ENCODE measurements around the gene HRH3.

The HRH3 gene

DNA sequence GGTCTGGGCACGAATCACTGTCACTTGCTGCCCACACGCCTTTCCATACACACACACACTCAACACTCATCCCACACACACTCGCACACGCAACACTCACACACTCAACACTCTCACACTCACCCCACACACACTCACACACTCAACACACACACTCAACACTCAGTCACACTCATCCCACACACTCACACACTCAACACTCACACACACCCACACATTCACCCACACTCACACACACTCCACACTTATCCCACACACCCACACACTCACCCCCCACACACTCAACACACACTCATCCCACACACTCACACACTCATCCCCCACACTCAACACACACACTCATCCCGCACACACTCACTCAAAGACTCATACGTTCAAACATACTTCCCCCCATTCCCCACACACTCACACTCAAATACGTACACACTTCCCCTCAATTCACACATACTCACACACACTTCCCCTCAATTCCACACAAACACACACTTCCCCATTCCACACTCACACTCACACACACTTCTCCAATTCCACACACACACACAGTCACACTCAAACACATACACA, 9.0 kb upstream of the HRH3 start:
- no peak for DNase-seq

DNA sequence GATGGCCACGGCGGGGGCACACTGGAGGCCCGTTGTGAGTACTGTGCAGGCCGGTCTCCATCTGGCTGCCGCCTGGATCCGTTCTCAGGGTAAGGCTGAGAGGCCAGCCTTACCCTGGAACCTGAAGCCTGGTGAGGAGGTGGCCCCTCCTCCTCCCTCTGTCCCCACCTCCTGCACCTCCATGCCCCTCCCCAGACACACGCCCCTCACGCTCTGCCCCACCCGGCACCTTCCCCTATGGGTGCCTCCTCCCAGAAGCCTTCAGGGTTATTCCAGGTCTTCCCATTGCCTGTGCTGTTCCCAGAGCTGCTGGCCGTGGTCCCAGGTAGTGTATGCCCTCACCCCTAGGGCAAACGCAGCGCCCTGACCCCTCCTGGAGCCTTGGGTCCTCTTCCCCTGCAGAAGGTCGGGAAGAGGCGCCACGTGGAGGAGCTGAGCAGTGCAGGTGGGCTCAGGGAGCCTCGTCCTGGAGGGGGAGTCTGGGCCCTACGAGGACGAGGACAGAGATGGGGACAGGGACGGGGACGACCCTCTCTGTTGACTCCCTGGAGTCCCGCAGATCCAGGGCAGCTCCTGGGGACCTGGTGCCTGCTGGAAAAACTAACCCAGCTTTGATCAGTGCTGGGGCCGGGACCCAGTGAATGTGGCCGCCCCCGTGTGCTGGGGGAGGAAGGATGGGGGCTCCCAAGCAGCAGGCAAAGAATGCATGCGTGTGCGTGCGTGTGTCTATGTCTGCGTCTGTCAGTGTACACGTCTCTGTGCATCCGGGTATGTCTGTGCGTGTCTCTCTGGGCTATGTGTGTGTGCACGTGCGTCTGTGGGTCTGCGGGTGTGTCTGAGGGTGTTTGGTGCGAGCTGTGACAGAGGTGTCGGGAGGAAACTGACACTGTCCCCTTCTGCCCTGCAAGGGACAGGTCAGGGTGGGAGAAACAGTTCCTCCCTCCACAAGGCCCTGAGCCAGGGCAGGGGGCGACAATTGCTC, 8.2 kb upstream of the HRH3 start:
- DNase-seq: no peak

DNA sequence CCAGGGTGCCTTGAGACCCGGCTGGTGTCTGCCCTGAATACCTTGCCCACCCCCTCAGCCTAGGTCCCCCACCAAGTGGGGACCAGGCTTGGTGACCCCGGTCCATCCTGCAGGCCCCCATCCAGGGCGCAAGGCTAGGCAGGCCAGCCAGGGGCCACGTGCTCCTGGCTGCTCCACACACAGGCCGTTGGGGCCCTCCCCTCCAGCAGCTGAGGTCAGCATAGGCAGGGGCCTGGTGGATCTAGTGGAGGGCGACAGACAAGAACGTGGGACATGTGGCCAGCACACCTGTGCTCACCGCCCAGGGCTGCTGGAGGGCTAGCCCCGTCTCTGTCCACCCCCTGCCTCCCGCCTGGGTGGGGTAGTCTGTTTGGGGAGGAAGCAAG, 7.5 kb upstream of the HRH3 start:
- no peak for DNase-seq

DNA sequence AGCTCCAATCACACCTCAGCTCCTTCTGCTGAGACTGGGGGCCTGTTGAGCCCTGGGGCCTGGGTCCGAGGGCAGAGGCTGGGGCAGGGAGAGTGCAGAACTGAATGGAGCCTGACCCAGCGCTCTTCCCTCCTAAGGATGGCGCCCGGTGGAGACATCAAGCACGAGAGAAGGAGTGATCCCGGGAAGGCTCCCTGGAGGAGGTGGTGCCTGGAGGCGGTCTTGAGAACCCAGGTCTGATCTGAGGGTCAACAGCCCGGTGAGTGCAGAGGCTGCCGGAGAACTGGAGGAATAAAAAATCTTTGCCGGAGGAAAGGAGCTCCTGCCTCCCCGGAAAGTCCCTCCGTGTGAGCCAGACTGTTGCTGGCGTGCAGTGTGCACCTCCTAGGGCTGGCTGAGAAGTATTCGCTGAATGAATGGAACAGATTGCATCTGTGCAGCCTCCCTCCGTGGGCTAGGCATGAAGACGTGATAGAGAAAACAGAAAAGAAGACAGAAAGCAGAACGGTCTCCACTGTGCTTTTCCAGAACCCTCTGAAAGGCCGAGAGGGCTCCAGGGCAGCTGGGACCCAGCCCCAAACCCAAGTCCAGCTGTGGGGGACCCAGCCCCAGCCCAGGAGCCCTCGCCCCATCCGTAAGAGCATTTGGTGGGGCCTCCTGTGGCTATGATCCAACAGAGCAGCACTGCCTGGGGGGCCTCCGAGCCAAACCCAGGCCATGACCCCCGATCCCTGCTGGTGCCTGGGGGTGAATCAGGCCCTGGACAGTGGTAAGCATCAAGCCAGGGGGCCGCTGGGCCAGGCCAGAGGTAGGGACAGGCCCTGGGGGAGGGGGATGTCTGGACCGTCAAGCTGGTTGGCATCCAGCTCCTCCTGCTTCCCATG, 6.9 kb upstream of the HRH3 start:
- no peak for DNase-seq

GRCh38 chr20:62225820-62226635, 6.0 kb upstream of the HRH3 start:
- no peak for DNase-seq

DNA sequence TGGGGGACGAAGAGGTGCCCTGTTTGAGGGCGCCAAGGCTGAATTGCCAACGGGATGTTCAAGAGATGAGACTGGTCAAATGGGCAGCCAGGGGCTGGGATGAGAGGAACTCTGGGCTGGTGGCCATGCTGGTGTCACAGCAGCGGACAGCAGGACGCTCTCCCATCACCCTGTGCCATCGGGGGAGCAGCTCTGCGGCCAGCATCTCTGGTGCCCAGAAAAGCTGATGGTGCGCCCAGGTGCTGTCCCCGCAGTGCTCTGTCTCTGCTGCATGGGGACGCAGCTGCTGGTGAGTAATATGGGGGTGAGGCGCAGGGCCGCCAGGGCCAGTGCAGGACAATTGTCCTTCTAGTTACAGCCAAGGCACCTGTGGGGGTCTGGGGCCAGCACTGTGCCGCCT, 4.9 kb upstream of the HRH3 start:
- no peak for DNase-seq

- DNase-seq: no peak
Measured at GRCh38 chr20:62224113-62224855, 4.2 kb upstream of the HRH3 start.

- DNase-seq: no peak
Measured at GRCh38 chr20:62223571-62223970, 3.5 kb upstream of the HRH3 start.

- no peak for DNase-seq
Measured at GRCh38 chr20:62222972-62223371, 2.9 kb upstream of the HRH3 start.

DNA sequence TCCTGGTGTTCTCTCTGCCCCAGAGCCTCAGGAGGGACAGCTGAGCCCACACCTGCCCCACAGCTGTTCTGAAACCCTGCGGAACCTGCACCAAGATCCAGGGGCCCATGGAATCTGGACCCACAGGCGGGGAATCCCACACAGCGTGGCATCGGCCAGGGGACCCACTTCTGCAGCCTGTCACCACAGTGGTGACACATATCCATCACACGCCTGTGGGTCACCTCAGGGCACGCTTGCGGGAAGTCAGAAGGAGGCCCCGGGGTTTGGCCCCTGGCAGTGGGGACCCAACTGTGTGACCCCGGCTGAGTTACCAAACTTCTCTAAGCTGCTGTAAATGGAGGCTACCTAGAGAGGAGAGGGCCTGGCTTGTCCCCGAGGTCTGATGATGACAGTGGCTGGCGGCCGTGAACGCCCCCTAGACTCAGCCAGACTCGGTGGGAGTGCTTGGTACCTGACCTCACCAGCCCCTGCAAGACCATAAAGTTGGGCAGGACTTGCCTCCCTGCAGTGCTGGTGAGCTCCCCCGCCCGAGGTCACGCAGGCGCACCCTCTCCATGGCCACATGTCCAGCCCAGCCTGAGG, 2.3 kb upstream of the HRH3 start:
- DNase-seq: no peak

DNA sequence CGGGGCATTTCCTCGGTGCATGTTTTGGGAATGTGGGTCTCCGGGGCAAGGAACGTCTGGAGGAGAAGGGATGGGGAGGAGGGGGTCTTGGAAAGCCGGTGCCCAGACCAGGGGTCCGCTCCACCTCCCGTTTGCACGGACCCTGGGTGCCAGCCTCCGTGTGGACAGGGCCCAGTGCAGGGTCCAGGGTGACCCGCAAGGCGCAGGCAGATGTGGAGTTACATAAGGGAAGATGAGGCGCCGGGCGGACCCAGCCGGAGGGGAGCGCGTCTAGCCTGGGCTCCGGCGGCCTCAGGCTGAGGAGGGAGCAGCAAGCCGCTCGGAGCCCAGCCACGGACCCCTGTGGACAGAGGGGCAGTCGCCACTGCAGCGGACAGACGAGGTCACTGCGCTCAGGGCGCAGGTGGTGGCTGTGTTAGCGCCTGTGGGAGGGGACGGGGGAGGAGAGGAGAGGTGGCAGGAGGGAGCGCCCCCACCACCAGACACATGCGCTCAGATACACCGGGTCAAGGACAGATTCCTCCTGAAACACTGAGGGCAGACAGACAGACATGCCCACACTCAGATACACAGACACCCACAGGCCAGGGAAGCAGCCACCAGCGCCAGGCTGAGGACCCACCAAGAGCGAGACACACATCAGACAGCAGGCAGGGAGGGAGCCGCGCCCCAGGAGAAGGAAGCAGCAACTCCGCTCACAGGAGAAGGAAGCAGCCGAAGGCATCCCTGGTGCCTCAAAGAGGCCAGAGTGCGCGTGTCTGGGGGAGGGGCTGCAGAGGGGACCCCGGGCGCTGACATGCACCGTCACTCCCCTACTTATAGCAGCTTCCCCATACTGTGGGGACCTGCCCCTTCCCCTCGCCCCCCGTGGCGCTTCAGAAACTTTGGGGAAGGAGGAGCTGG, 839 bp upstream of the HRH3 start:
- DNase-seq: no peak

GRCh38 chr20:62219101-62219991, 732 bp downstream of the HRH3 start:
- DNase-seq: no peak

- DNase-seq: no peak
Measured at GRCh38 chr20:62217913-62218773, 1.9 kb downstream of the HRH3 start.

- no peak for DNase-seq
Measured at GRCh38 chr20:62216636-62217566, 3.2 kb downstream of the HRH3 start.

DNA sequence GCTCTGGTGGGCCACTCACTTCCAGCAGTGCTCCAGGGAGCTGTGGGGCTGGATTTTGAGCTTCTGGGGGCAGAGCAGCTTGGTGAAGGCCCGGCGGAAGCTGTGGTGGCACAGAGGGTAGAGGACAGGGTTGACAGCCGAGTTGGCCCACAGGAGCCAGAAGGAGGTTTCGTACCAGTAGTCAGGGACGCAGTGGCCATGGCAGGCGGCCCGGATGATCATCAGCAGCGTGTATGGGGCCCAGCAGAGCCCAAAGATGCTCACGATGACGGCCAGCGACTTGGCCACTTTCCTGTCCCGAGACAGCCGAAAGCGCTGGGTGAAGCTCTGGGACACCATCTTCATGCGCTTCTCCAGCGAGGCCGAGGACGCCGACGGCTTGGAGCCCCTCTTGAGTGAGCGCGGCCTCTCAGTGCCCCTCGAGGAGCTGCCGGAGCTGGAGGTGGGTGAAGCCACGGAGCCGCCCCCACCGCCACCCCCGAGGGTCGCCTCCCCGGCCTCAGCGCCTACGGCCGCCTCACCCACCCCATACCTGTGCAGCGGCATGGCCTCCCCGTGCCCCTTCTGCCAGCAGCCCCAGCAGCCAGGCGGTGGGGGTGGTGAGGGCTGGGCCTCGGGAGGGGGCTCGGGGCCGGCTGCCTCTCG, 4.0 kb downstream of the HRH3 start:
- DNase-seq: no peak
